KOPT-K1 (cell line): ENCODE results near the gene MED19.
A peak's percentile ranks its signal among the peaks of the same experiment; 100 is the strongest.

ENCODE experiments used
- H3K27ac ChIP-seq: fragments of 200-600 bp; sonication (generic); 2 replicates; pipeline ENCODE4 v1.5.1; 2016; ENCODE audit warnings: antibody characterized with exemption, mild to moderate bottlenecking, low read depth, low read length; ENCODE audit not compliant: poor library complexity, severe bottlenecking
- H3K36me3 ChIP-seq: fragments of 200-600 bp; sonication (generic); 2 replicates; pipeline ENCODE4 v1.5.1; 2017; ENCODE audit warnings: antibody characterized with exemption, mild to moderate bottlenecking, low read length, moderate library complexity; ENCODE audit not compliant: insufficient read depth
- H3K9me3 ChIP-seq: fragments of 200-600 bp; sonication (generic); 2 replicates; pipeline ENCODE4 v1.5.1; 2017; ENCODE audit warnings: antibody characterized with exemption, low read length, mild to moderate bottlenecking; ENCODE audit not compliant: insufficient read depth, poor library complexity, severe bottlenecking

Gene MED19

DNA sequence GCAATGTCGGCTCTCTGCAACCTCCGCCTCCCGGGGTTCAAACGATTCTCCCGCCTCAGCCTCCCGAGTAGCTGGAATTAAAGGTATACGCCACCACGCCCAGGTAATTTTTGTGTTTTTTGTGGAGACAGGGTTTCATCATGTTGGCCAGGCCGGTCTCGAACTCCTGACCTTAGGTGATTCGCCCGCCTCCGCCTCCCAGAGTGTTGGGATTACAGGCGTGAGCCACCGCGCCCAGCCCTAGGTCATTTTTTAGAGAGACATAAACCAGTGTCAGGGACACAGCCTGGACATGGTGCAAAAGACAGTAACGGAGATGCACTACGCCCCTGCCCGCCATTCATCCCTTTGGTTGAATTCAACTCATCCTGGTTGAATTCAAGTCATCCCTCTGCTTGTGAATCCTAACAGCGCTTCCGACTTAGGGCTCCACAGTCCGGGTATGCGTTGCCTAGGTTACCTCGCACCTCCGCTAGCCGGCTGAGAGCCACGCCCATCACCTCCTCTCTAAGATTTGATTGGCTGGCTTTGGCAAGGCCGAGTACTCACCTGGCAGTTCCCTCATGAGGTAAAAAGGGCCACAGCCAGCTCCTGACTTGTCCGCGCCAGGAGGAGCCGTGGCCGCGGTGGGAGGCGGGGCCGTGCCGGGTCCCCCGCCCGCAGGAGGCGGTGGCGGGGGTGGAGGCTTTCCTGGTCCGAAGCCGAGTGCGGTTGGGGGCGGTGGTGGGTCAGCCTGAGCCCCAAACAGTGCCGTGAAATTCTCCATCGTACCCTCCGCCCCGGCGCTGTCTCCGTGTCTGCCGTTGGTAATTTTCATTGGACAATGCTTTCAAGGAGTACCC is at the start of gene MED19:
Gene MED19 (minus strand): TSS at position 802 of the 842 bp plus-strand sequence. CDS start 36 bp downstream, at position 766.
- Histone ChIP-seq H3K36me3 (peaks cover 20% of the 10 kb centered on the region; the same call in 1 of the 2 replicates), H3K27ac (peak within 1 kb of the TSS; percentile 85), H3K9me3 (no peaks in the 10 kb centered on the region)

GRCh38 chr11:57758174-57758573 is 46.2 kb upstream of the MED19 start:
- Histone ChIP-seq H3K9me3 (no peaks in the 10 kb centered on the region), H3K36me3 (no peaks in the 10 kb centered on the region), H3K27ac (no peak overlapping the region)

GRCh38 chr11:57752954-57753353 is 40.9 kb upstream of the MED19 start:
- H3K9me3 ChIP-seq: no peaks in the 10 kb centered on the region
- H3K36me3 ChIP-seq: peaks cover 5% of the 10 kb centered on the region; the same call in 1 of the 2 replicates
- H3K27ac ChIP-seq: no peak overlapping the region

- no peak within 1 kb of the TSS for H3K27ac ChIP-seq
Measured at GRCh38 chr11:57751676-57752253, 39.8 kb upstream of the MED19 start, which contains the start of gene BTBD18. BTBD18 (minus strand) TSS chr11:57751819; CDS start chr11:57751188, 631 bp downstream.

GRCh38 chr11:57751176-57751575 is 39.2 kb upstream of the MED19 start:
- no peak overlapping the region for H3K27ac ChIP-seq
- no peaks in the 10 kb centered on the region for H3K9me3 ChIP-seq
- peaks cover 17% of the 10 kb centered on the region for H3K36me3 ChIP-seq

More at GRCh38 chr11:57751676-57752253, 39.8 kb upstream of the MED19 start, which contains the start of gene BTBD18:
- no peaks in the 10 kb centered on the region for H3K9me3 ChIP-seq
- peaks cover 12% of the 10 kb centered on the region for H3K36me3 ChIP-seq

- H3K36me3 ChIP-seq: peaks cover 56% of the 10 kb centered on the region
- H3K27ac ChIP-seq: no peak overlapping the region
- H3K9me3 ChIP-seq: no peaks in the 10 kb centered on the region
Measured at GRCh38 chr11:57746920-57747319, 34.9 kb upstream of the MED19 start.

DNA sequence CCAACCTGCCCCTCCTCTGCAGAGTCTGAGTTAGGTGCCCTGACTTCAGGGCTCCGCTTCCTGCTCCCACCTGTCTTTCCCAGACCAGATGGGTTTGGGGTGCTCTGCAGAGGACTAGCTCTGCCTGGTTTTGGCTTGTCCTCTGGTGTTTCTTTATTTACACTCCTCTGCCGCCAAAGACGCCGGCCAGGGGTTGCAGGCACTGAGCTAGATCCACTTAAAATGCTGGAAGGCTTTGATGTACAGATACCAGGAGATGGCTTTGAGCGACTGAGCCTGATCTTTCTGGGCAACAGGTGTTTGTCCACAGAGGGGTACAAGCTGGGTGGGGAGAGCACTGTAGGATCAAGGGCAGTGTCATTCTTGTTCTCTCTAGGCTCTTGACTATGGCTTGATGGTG is 33.2 kb upstream of the MED19 start:
- H3K9me3 ChIP-seq: no peaks in the 10 kb centered on the region
- no peak overlapping the region for H3K27ac ChIP-seq
- peaks cover 61% of the 10 kb centered on the region for H3K36me3 ChIP-seq

DNA sequence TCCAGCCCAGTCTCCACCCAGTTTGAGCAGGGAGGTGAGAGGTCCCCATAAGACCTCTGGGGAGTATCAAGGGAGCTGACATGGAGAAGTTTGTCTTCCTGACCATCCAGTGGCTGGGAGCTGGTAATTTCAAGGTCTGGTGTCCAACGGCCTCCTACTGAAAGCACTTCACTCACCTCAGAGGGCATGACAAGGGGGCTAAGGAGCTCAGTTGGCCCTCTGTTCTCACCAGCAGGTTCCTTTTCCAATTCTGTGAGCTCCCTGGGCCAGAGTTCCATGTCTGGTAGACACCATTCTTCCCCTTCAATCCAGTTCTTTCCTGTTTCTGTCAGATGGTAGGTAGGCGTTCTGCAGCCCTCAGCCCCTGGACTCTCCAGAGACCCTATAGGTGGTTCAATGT is 32.3 kb upstream of the MED19 start:
- no peaks in the 10 kb centered on the region for H3K9me3 ChIP-seq
- no peak overlapping the region for H3K27ac ChIP-seq
- peaks cover 70% of the 10 kb centered on the region for H3K36me3 ChIP-seq

GRCh38 chr11:57742087-57742452 is 30.1 kb upstream of the MED19 start:
- Histone ChIP-seq H3K36me3 (peaks cover 84% of the 10 kb centered on the region), H3K9me3 (no peaks in the 10 kb centered on the region), H3K27ac (peak overlapping the region; percentile 90)

GRCh38 chr11:57741132-57742086 is 29.4 kb upstream of the MED19 start, which contains the start of gene SELENOH:
SELENOH (plus strand) TSS chr11:57741491; CDS start chr11:57741596, 105 bp downstream.
- H3K9me3 ChIP-seq: no peaks in the 10 kb centered on the region
- peaks cover 84% of the 10 kb centered on the region for H3K36me3 ChIP-seq
- H3K27ac ChIP-seq: peak within 1 kb of the TSS; percentile 90

- Histone ChIP-seq H3K9me3 (no peaks in the 10 kb centered on the region), H3K36me3 (peaks cover 78% of the 10 kb centered on the region), H3K27ac (no peak overlapping the region)
Measured at GRCh38 chr11:57735619-57736298, 23.7 kb upstream of the MED19 start.

DNA sequence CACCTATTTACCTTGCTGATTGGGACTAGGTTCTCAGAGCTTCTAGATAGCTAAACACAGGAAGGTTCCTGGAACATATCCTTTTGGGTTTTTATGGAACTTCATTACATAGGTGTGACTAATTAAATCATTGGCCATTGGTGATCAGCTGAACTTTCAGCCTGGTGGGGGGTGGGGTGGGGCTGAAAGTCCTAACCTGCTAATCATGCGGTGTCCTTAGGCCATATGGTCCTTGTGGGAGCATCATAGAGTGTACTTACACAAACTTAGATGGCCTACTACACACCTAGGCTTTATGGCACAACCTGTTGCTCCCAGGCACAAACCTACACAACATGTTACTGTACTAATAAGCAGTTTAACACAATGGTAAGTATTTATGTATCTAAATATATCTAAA is 20.6 kb upstream of the MED19 start:
- Histone ChIP-seq H3K9me3 (no peaks in the 10 kb centered on the region), H3K27ac (no peak overlapping the region), H3K36me3 (peaks cover 64% of the 10 kb centered on the region)

DNA sequence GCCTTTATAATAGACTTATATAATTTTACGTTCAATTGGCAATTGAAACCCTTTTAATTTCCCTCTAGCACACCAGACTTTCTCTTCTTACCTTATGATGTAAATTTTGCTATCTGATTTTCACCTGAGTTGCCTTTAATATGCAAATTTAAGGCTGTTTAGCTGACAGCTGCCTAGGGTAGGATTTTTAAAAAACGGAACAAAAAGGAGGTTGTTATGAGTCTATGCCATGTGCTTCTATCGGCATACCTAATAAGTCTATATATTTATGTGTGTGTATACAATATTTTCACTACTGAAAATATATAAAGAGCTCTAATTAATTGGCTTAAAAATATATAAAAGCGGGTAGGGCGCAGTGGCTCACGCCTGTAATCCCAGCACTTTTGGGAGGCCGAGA is 17.5 kb upstream of the MED19 start:
- Histone ChIP-seq H3K9me3 (no peaks in the 10 kb centered on the region), H3K36me3 (peaks cover 46% of the 10 kb centered on the region), H3K27ac (no peak overlapping the region)

- H3K36me3 ChIP-seq: peaks cover 46% of the 10 kb centered on the region
- no peak overlapping the region for H3K27ac ChIP-seq
- no peaks in the 10 kb centered on the region for H3K9me3 ChIP-seq
Measured at GRCh38 chr11:57728829-57729228, 16.8 kb upstream of the MED19 start.
